ENCODE results near the gene COL8A1.

The COL8A1 gene

GRCh38 chr3:99668044-99668443 lies 29.6 kb downstream of the COL8A1 start:
- Histone ChIP-seq H3K36me3 (ENCODE audit: control insufficient read depth in 1 of 2, insufficient read depth in 2 of 2, low read length in 2 of 2) (no peaks in the 10 kb centered on the region), H4K8ac (ENCODE audit: low read depth, low read length) (no peak overlapping the region), H3K27me3 (ENCODE audit: insufficient read depth, low read length) (no peaks in the 10 kb centered on the region), H2AK5ac (ENCODE audit: low read length) (no peak overlapping the region), H3K4me1 (ENCODE audit: control insufficient read depth in 1 of 2, insufficient read depth in 2 of 2, low read length in 2 of 2) (no peaks in the 10 kb centered on the region), H2AFZ (ENCODE audit: insufficient read depth, low read length, poor library complexity) (no peak overlapping the region), H2BK12ac (ENCODE audit: low read length) (no peak overlapping the region), H3K18ac (ENCODE audit: low read length) (no peak overlapping the region), H3K4me3 (ENCODE audit: low read depth, low read length) (no peak overlapping the region), H3K4me2 (ENCODE audit: low read length) (no peak overlapping the region), H3K79me1 (ENCODE audit: low read length) (no peaks in the 10 kb centered on the region), H3K9me3 (ENCODE audit: insufficient read depth, low read depth, low read length) (no peaks in the 10 kb centered on the region), H4K12ac (ENCODE audit: low read depth, low read length) (no peak overlapping the region), H3K9ac (ENCODE audit: low read length) (no peak overlapping the region), H3K4ac (ENCODE audit: low read depth, low read length) (no peak overlapping the region), H2BK120ac (ENCODE audit: insufficient read depth, low read length, poor library complexity) (no peak overlapping the region), H3K27ac (ENCODE audit: low read depth, low read length) (no peak overlapping the region), H4K91ac (ENCODE audit: low read depth, low read length) (no peak overlapping the region), H3K14ac (ENCODE audit: low read length) (no peak overlapping the region), H2BK5ac (ENCODE audit: low read depth, low read length, poor library complexity) (no peak overlapping the region), H3K23ac (ENCODE audit: low read length) (no peak overlapping the region), H3K79me2 (ENCODE audit: control insufficient read depth, insufficient read depth, low read length, poor library complexity) (no peaks in the 10 kb centered on the region)
- no peak for DNase-seq
- no CpG with 5 or more reads among the region's 2 CpGs for WGBS (ENCODE audit: extremely low coverage, insufficient coverage, insufficient read length)

- no peak for DNase-seq
- Histone ChIP-seq H3K18ac (ENCODE audit: low read length) (no peak overlapping the region), H3K4me1 (ENCODE audit: control insufficient read depth in 1 of 2, insufficient read depth in 2 of 2, low read length in 2 of 2) (peaks cover 0 to 5% of the 10 kb centered on the region in 2 experiments), H2BK12ac (ENCODE audit: low read length) (no peak overlapping the region), H3K79me1 (ENCODE audit: low read length) (no peaks in the 10 kb centered on the region), H2BK5ac (ENCODE audit: low read depth, low read length, poor library complexity) (no peak overlapping the region), H2AK5ac (ENCODE audit: low read length) (no peak overlapping the region), H2AFZ (ENCODE audit: insufficient read depth, low read length, poor library complexity) (no peak overlapping the region), H3K27ac (ENCODE audit: low read depth, low read length) (no peak overlapping the region), H3K4ac (ENCODE audit: low read depth, low read length) (no peak overlapping the region), H3K36me3 (ENCODE audit: control insufficient read depth in 1 of 2, insufficient read depth in 2 of 2, low read length in 2 of 2) (no peaks in the 10 kb centered on the region), H4K8ac (ENCODE audit: low read depth, low read length) (no peak overlapping the region), H3K9ac (ENCODE audit: low read length) (no peak overlapping the region), H4K91ac (ENCODE audit: low read depth, low read length) (no peak overlapping the region), H3K27me3 (ENCODE audit: insufficient read depth, low read length) (no peaks in the 10 kb centered on the region), H3K14ac (ENCODE audit: low read length) (no peak overlapping the region), H3K23ac (ENCODE audit: low read length) (no peak overlapping the region), H3K9me3 (ENCODE audit: insufficient read depth, low read depth, low read length) (no peaks in the 10 kb centered on the region), H2BK120ac (ENCODE audit: insufficient read depth, low read length, poor library complexity) (no peak overlapping the region), H3K79me2 (ENCODE audit: control insufficient read depth, insufficient read depth, low read length, poor library complexity) (no peaks in the 10 kb centered on the region), H3K4me3 (ENCODE audit: low read depth, low read length) (no peak overlapping the region), H3K4me2 (ENCODE audit: low read length) (no peak overlapping the region), H4K12ac (ENCODE audit: low read depth, low read length) (no peak overlapping the region)
- WGBS (ENCODE audit: extremely low coverage, insufficient coverage, insufficient read length): no CpG with 5 or more reads among the region's 2 CpGs
Measured at GRCh38 chr3:99669879-99670555, 31.6 kb downstream of the COL8A1 start.

GRCh38 chr3:99670556-99670950 lies 32.2 kb downstream of the COL8A1 start:
- no CpG with 5 or more reads among the region's 2 CpGs for WGBS (ENCODE audit: extremely low coverage, insufficient coverage, insufficient read length)
- H2BK12ac ChIP-seq (ENCODE audit: low read length): no peak overlapping the region

GRCh38 chr3:99674086-99674789 lies 35.8 kb downstream of the COL8A1 start:
- no peak overlapping the region for H4K91ac ChIP-seq (ENCODE audit: low read depth, low read length)
- no peak overlapping the region for H2BK120ac ChIP-seq (ENCODE audit: insufficient read depth, low read length, poor library complexity)
- H4K12ac ChIP-seq (ENCODE audit: low read depth, low read length): no peak overlapping the region
- no peak overlapping the region for H2BK12ac ChIP-seq (ENCODE audit: low read length)
- no peak overlapping the region for H3K23ac ChIP-seq (ENCODE audit: low read length)
- WGBS (ENCODE audit: extremely low coverage, insufficient coverage, insufficient read length): no CpG with 5 or more reads among the region's 2 CpGs
- H3K4me3 ChIP-seq (ENCODE audit: low read depth, low read length): no peak overlapping the region
- H3K18ac ChIP-seq (ENCODE audit: low read length): no peak overlapping the region
- H3K14ac ChIP-seq (ENCODE audit: low read length): no peak overlapping the region
- no peaks in the 10 kb centered on the region for H3K79me2 ChIP-seq (ENCODE audit: control insufficient read depth, insufficient read depth, low read length, poor library complexity)
- no peaks in the 10 kb centered on the region for H3K79me1 ChIP-seq (ENCODE audit: low read length)
- H3K9ac ChIP-seq (ENCODE audit: low read length): no peak overlapping the region
- H3K4me1 ChIP-seq (ENCODE audit: control insufficient read depth in 1 of 2, insufficient read depth in 2 of 2, low read length in 2 of 2): peaks cover 0 to 8% of the 10 kb centered on the region in 2 experiments
- no peak overlapping the region for H3K4ac ChIP-seq (ENCODE audit: low read depth, low read length)
- H4K8ac ChIP-seq (ENCODE audit: low read depth, low read length): no peak overlapping the region
- no peak overlapping the region for H3K4me2 ChIP-seq (ENCODE audit: low read length)
- H3K9me3 ChIP-seq (ENCODE audit: insufficient read depth, low read depth, low read length): no peaks in the 10 kb centered on the region
- H3K36me3 ChIP-seq (ENCODE audit: control insufficient read depth in 1 of 2, insufficient read depth in 2 of 2, low read length in 2 of 2): no peaks in the 10 kb centered on the region
- H2AFZ ChIP-seq (ENCODE audit: insufficient read depth, low read length, poor library complexity): no peak overlapping the region
- no peaks in the 10 kb centered on the region for H3K27me3 ChIP-seq (ENCODE audit: insufficient read depth, low read length)
- H2BK5ac ChIP-seq (ENCODE audit: low read depth, low read length, poor library complexity): no peak overlapping the region
- no peak overlapping the region for H2AK5ac ChIP-seq (ENCODE audit: low read length)
- peak; percentile 33 to 66 for DNase-seq
- no peak overlapping the region for H3K27ac ChIP-seq (ENCODE audit: low read depth, low read length)

More at GRCh38 chr3:99670556-99670950, 32.2 kb downstream of the COL8A1 start:
- Histone ChIP-seq H3K4me1 (ENCODE audit: control insufficient read depth in 1 of 2, insufficient read depth in 2 of 2, low read length in 2 of 2) (peaks cover 0 to 5% of the 10 kb centered on the region in 2 experiments), H3K79me1 (ENCODE audit: low read length) (no peaks in the 10 kb centered on the region), H4K8ac (ENCODE audit: low read depth, low read length) (no peak overlapping the region), H2BK5ac (ENCODE audit: low read depth, low read length, poor library complexity) (no peak overlapping the region), H2AK5ac (ENCODE audit: low read length) (no peak overlapping the region), H2BK120ac (ENCODE audit: insufficient read depth, low read length, poor library complexity) (no peak overlapping the region), H3K18ac (ENCODE audit: low read length) (no peak overlapping the region), H3K14ac (ENCODE audit: low read length) (no peak overlapping the region), H3K23ac (ENCODE audit: low read length) (no peak overlapping the region), H3K27ac (ENCODE audit: low read depth, low read length) (no peak overlapping the region), H3K36me3 (ENCODE audit: control insufficient read depth in 1 of 2, insufficient read depth in 2 of 2, low read length in 2 of 2) (no peaks in the 10 kb centered on the region), H4K91ac (ENCODE audit: low read depth, low read length) (no peak overlapping the region), H3K9me3 (ENCODE audit: insufficient read depth, low read depth, low read length) (no peaks in the 10 kb centered on the region), H3K9ac (ENCODE audit: low read length) (no peak overlapping the region), H4K12ac (ENCODE audit: low read depth, low read length) (no peak overlapping the region), H3K4ac (ENCODE audit: low read depth, low read length) (no peak overlapping the region), H3K4me3 (ENCODE audit: low read depth, low read length) (no peak overlapping the region), H3K4me2 (ENCODE audit: low read length) (no peak overlapping the region), H3K27me3 (ENCODE audit: insufficient read depth, low read length) (no peaks in the 10 kb centered on the region), H2AFZ (ENCODE audit: insufficient read depth, low read length, poor library complexity) (no peak overlapping the region), H3K79me2 (ENCODE audit: control insufficient read depth, insufficient read depth, low read length, poor library complexity) (no peaks in the 10 kb centered on the region)
- DNase-seq: no peak
